Endothelial cell of umbilical vein (primary cell): ENCODE results near the gene SMC3. TPM values are rescaled to one million over a fixed set of nuclear protein-coding genes. Genes with fewer than 3 reads are reported as not detected.

Experiments used
- BruUV-seq: library from RNA; stranded (reverse); fragments of 400-500 nt; replicated peaks from 2 replicates; lab custom pipeline; 2021; lab: Mats Ljungman, UMichigan
- CTCF ChIA-PET: fragments of 300-600, 350-600 bp; sonication (Branson Sonifier 250); formaldehyde crosslinking; loops from one replicate; lab custom pipeline; 2021; ENCODE audit warnings: antibody characterized with exemption, inconsistent platforms; lab: Charles Lee
- POLR2A ChIA-PET: fragments of 300-600, 350-600 bp; sonication (Branson Sonifier 250); formaldehyde crosslinking; loops from one replicate; lab custom pipeline; 2021; ENCODE audit warnings: antibody characterized with exemption, inconsistent platforms; lab: Charles Lee
- DNase-seq: peaks from one replicate; pipeline ENCODE4 v3.0.0-alpha.2; 2011; ENCODE audit warnings: low read depth, low spot score
- FAIRE-seq: peaks from 2 replicates; lab custom pipeline; 2011; peaks lifted over from hg19 to GRCh38; lab: Jason Lieb, UNC
- H2AFZ ChIP-seq: 2 replicates; pipeline ENCODE4 v1.6.0; 2012; ENCODE audit warnings: low read depth, low read length, control low read depth, inconsistent platforms
- H3K27ac ChIP-seq: 2 replicates; pipeline ENCODE4 v1.5.1; 2011; ENCODE audit warnings: low read depth, mild to moderate bottlenecking, control low read depth, low read length, moderate library complexity; ENCODE audit not compliant: insufficient read depth
- H3K27me3 ChIP-seq, 2 experiments: 2 replicates each; pipeline versions ENCODE4 v1.6.0 to v1.6.1; 2011; ENCODE audit warnings: low read length in 2 of 2, mixed read lengths in 1 of 2; ENCODE audit not compliant: control insufficient read depth in 2 of 2, insufficient read depth in 2 of 2
- H3K36me3 ChIP-seq, 2 experiments: 2 replicates in 1 of 2; 3 replicates in 1 of 2; pipeline ENCODE4 v1.5.1; 2011; ENCODE audit warnings: low read length in 2 of 2, mild to moderate bottlenecking in 1 of 2, moderate library complexity in 1 of 2; ENCODE audit not compliant: control insufficient read depth in 2 of 2, insufficient read depth in 2 of 2; ENCODE audit errors: extremely low read depth in 1 of 2
- H3K4me1 ChIP-seq: 3 replicates; pipeline ENCODE4 v1.5.1; 2011; ENCODE audit warnings: mild to moderate bottlenecking, low read length; ENCODE audit not compliant: control insufficient read depth, insufficient read depth; ENCODE audit errors: extremely low read depth
- H3K4me2 ChIP-seq: 2 replicates; pipeline ENCODE4 v1.6.1; 2011; ENCODE audit warnings: low read length, control low read depth, mixed read lengths; ENCODE audit not compliant: insufficient read depth
- H3K4me3 ChIP-seq, 3 experiments: fragments of 200-600 bp in 1 of 3; sonication (generic), shearing (Covaris generic) in 1 of 3; replicated peaks in 1 of 3; 2 replicates each; pipeline ENCODE4 v1.5.1; 2011 to 2016; ENCODE audit warnings: control low read depth in 3 of 3, low read length in 3 of 3, mild to moderate bottlenecking in 2 of 3, inconsistent platforms in 1 of 3, low read depth in 1 of 3, moderate library complexity in 1 of 3; ENCODE audit not compliant: insufficient read depth in 1 of 3
- H3K79me2 ChIP-seq: 2 replicates; pipeline ENCODE4 v1.6.0; 2012; ENCODE audit warnings: low read length, inconsistent platforms; ENCODE audit not compliant: control insufficient read depth, insufficient read depth
- H3K9ac ChIP-seq: replicated peaks from 2 replicates; pipeline ENCODE3; 2011; ENCODE audit warnings: low read length, control low read depth; ENCODE audit not compliant: insufficient read depth; ENCODE audit errors: extremely low read depth
- H3K9me1 ChIP-seq: replicated peaks from 3 replicates; pipeline ENCODE4 v1.6.0; 2011; ENCODE audit warnings: mild to moderate bottlenecking, low read length; ENCODE audit not compliant: control insufficient read depth, insufficient read depth; ENCODE audit errors: extremely low read depth
- H3K9me3 ChIP-seq: replicated peaks from 2 replicates; pipeline ENCODE4 v1.5.1; 2012; ENCODE audit warnings: low read length, inconsistent platforms; ENCODE audit not compliant: control insufficient read depth, insufficient read depth
- H4K20me1 ChIP-seq: replicated peaks from 2 replicates; pipeline ENCODE3; 2011; ENCODE audit warnings: mild to moderate bottlenecking, low read length; ENCODE audit not compliant: control insufficient read depth, insufficient read depth; ENCODE audit errors: extremely low read depth
- EZH2 ChIP-seq: IDR thresholded peaks from 2 replicates; pipeline ENCODE4 v1.6.1; 2012; ENCODE audit warnings: borderline replicate concordance, low read depth, mild to moderate bottlenecking, moderate library complexity, low read length, inconsistent platforms; ENCODE audit not compliant: severe bottlenecking
- FOS ChIP-seq: IDR thresholded peaks from 2 replicates; pipeline ENCODE4 v1.6.1; 2011; ENCODE audit warnings: mild to moderate bottlenecking, low read length, moderate library complexity, borderline replicate concordance; ENCODE audit not compliant: insufficient read depth
- GATA2 ChIP-seq: IDR thresholded peaks from 2 replicates; pipeline ENCODE4 v1.7.0; 2011; ENCODE audit warnings: low read depth, mild to moderate bottlenecking, moderate library complexity, mixed read lengths, low read length; ENCODE audit not compliant: insufficient read length, insufficient read depth
- JUN ChIP-seq: IDR thresholded peaks from 2 replicates; pipeline ENCODE4 v1.6.1; 2011; ENCODE audit warnings: borderline replicate concordance, low read depth; ENCODE audit not compliant: insufficient read length, insufficient read depth
- MYC ChIP-seq: IDR thresholded peaks from one replicate; pipeline ENCODE4 v1.6.1; 2011; ENCODE audit warnings: mild to moderate bottlenecking, low read depth, low read length
- POLR2A ChIP-seq: IDR thresholded peaks from 2 replicates; pipeline ENCODE4 v1.6.1; 2012; ENCODE audit warnings: low read depth, mild to moderate bottlenecking, control low read depth, low read length
- POLR2AphosphoS5 ChIP-seq: IDR thresholded peaks from 2 replicates; pipeline ENCODE4 v1.6.1; 2012; ENCODE audit warnings: low read depth, mild to moderate bottlenecking, control low read depth, low read length, moderate library complexity; ENCODE audit not compliant: insufficient read depth
- dilution Hi-C: fragments of 300-500 bp; cut with MboI; formaldehyde crosslinking; loops from one replicate; pipeline ENCODE4 v1.15.0; 2019; ENCODE audit warnings: low sequenced_read_pairs; ENCODE audit not compliant: extremely low pct_ligation_motif_present
- intact Hi-C: fragments of 100-400 bp; cut with micrococcal nuclease; formaldehyde crosslinking; loops from one replicate; pipeline ENCODE4 v1.10.0; 2022
- polyA plus RNA-seq, 4 experiments: library from polyadenylated mRNA; depleted of rRNA in 3 of 4; stranded (reverse) in 3 of 4; unstranded in 1 of 4; fragments of >200 nt; gene quantifications; 2 replicates each; pipeline versions ENCODE4 v1.2.1 to v1.2.3, GENCODE V29; 2011 to 2012; ENCODE audit warnings: missing spikeins in 1 of 4
- total RNA-seq: library from RNA; stranded (reverse); gene quantifications from 2 replicates; pipeline ENCODE4 v1.2.3, GENCODE V29; 2021
- TF ChIP-seq, protein P1 (sequence below), 2 donors: IDR thresholded peaks; 1 replicate in 1 of 2; 2 replicates in 1 of 2; pipeline ENCODE4 v1.5.1; 2011; ENCODE audit warnings: low read length in 2 of 2, mild to moderate bottlenecking in 2 of 2, moderate library complexity in 2 of 2, control low read depth in 1 of 2, inconsistent platforms in 1 of 2, low read depth in 1 of 2; ENCODE audit not compliant: insufficient read depth in 1 of 2; ENCODE audit errors: extremely low read depth in 1 of 2
- TF ChIP-seq, protein P2 (sequence below): IDR thresholded peaks from 2 replicates; pipeline ENCODE4 v1.6.1; 2011; ENCODE audit not compliant: insufficient read depth, insufficient read length

SMC3 gene
- total and polyA plus RNA-seq, 2 donors (not counting 3 experiments of a cell fraction or from before 2014, with no cell fraction given) = 5.5 to 44.2 TPM

DNA sequence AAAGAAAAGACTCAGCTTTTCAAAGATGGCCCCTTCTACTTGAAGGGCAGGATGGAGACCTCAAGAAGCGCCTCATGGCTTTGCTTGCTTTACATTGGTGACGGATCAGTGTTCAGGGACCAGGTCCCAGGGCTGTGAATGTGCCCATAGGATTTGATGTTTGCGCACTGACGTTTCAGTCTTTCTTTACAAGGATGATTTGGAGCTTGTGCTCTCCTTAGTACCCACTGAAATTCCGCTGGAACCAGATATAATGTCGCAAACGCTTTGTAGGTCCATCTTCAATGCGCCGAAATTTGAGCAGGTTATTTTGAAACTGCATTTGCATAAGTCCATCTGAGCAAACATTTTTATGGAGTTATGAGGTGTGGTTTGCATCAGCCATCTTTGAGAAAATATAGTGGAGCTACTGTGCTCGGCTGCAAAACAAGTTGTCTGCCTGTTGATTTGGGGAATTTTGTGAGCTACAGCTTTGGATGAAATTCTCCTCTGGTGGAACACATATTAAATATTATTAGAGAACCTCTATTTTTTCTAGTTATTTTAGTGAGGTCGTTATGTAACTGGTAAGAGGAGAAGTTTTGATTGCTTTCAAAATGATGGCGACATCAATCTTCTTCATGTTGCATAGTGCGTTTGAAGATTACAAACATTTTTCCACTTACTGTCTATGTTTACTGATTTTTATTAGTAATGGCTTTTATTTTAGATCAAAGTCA is 79.1 kb downstream of the SMC3 start:
- BruUV-seq = no TSS peak
- dilution Hi-C loops = no loop called here
- intact Hi-C loops = no loop called here

More for the DNA sequence above, 79.1 kb downstream of the SMC3 start:
- H3K4me1 ChIP-seq = peaks cover 5% of the 10 kb centered on the region
- H3K4me2 ChIP-seq = no peak overlapping the region
- H3K27me3 ChIP-seq = peaks cover 41 to 80% of the 10 kb centered on the region in 2 experiments
- no peak for TF ChIP-seq MYC
- TF ChIP-seq EZH2 = no peak
- TF ChIP-seq GATA2 = no peak
- TF ChIP-seq, protein P1, sequence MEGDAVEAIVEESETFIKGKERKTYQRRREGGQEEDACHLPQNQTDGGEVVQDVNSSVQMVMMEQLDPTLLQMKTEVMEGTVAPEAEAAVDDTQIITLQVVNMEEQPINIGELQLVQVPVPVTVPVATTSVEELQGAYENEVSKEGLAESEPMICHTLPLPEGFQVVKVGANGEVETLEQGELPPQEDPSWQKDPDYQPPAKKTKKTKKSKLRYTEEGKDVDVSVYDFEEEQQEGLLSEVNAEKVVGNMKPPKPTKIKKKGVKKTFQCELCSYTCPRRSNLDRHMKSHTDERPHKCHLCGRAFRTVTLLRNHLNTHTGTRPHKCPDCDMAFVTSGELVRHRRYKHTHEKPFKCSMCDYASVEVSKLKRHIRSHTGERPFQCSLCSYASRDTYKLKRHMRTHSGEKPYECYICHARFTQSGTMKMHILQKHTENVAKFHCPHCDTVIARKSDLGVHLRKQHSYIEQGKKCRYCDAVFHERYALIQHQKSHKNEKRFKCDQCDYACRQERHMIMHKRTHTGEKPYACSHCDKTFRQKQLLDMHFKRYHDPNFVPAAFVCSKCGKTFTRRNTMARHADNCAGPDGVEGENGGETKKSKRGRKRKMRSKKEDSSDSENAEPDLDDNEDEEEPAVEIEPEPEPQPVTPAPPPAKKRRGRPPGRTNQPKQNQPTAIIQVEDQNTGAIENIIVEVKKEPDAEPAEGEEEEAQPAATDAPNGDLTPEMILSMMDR (IDR thresholded peaks at IDR 0.05; ENCODE audit: extremely low read depth in 1 of 2, insufficient read depth in 1 of 2, low read depth in 1 of 2, low read length in 2 of 2) = no peak
- TF ChIP-seq JUN = no peak
- TF ChIP-seq POLR2A = no peak
- no peak for TF ChIP-seq POLR2AphosphoS5
- TF ChIP-seq, protein P2, sequence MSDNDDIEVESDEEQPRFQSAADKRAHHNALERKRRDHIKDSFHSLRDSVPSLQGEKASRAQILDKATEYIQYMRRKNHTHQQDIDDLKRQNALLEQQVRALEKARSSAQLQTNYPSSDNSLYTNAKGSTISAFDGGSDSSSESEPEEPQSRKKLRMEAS = no peak
- TF ChIP-seq FOS = no peak
- H3K9me3 ChIP-seq = no peaks in the 10 kb centered on the region
- POLR2A ChIA-PET = no interaction called here
- H3K79me2 ChIP-seq = no peaks in the 10 kb centered on the region
- CTCF ChIA-PET = interaction anchor here (0.8 kb wide), 1 partner anchor 26 kb away, joined by 3 read pairs; no protein-coding TSS in a partner anchor
- no peaks in the 10 kb centered on the region for H3K9me1 ChIP-seq
- no peak overlapping the region for H2AFZ ChIP-seq
- no peaks in the 10 kb centered on the region for H3K36me3 ChIP-seq
- H4K20me1 ChIP-seq = no peaks in the 10 kb centered on the region
- DNase-seq = no peak
- H3K9ac ChIP-seq = no peak overlapping the region
- H3K4me3 ChIP-seq = no peak overlapping the region
- no peak for FAIRE-seq
- no peak overlapping the region for H3K27ac ChIP-seq
